WI38 (cell line): ENCODE results near the gene GEMIN4.

Source experiments
- H3K4me3 ChIP-seq: 2 replicates; pipeline ENCODE4 v1.5.1; 2011; ENCODE audit warnings: low read depth, mild to moderate bottlenecking, control low read depth, low read length
- CTCF ChIP-seq: IDR thresholded peaks from 2 replicates; pipeline ENCODE4 v1.5.1; 2012; ENCODE audit warnings: low read depth, mild to moderate bottlenecking, control low read depth, low read length

Gene GEMIN4

DNA sequence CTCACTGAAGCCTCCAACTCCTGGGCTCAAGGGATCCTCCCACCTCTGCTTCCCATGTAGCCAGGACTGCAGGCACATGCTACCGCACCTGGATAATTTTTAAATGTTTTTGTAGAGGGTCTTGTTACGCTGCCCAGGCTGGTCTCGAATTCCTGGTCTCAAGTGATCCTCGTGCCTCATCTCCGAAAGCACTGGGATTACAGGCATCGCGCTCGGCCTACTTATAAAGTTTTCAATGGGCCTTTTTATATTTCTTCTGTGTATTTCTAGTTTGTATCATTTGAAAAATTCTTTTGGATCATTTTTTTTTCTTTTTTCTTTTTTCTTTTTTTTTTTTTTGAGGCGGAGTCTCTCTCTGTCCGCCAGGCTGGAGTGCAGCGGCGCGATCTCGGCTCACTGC lies 27.0 kb downstream of the GEMIN4 start:
- TF ChIP-seq CTCF: no peak
- H3K4me3 ChIP-seq: no peak overlapping the region

GRCh38 chr17:721540-721937 lies 30.5 kb downstream of the GEMIN4 start:
- H3K4me3 ChIP-seq: no peak overlapping the region
- TF ChIP-seq CTCF: no peak

DNA sequence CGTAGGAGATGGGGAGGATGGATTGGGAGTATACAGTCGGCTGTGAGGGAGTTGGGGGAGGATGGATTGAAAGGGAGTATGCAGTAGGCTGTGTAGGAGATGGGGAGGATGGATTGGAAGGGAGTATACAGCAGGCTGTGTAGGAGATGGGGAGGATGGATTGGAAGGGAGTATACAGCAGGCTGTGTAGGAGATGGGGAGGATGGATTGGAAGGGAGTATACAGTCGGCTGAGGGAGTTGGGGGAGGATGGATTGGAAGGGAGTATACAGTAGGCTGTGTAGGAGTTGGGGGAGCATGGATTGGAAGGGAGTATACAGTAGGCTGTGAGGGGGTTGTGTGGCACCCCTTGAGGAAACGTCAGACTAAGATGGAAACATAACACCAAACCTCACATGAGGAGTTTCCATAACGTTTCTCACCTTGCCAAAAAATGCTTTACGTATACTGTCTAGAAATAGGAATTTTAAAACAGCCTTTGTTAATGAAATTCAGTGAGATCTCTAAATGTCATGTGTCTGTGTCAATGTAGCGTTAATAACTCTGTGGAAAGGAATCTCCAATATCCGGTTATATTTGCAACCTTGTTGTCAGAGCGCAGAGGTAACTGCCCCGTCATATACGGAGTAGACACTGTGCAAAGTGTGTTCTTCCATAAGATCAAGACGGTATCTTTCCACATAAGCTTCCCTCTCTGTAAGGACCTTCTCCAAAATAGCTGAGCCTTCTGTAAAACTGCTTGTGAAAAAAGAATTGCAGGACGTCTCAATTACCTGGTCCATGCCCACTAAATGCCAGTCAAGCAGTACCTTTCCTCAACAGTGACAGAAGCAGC lies 31.1 kb downstream of the GEMIN4 start:
- no peak overlapping the region for H3K4me3 ChIP-seq
- TF ChIP-seq CTCF: no peak

DNA sequence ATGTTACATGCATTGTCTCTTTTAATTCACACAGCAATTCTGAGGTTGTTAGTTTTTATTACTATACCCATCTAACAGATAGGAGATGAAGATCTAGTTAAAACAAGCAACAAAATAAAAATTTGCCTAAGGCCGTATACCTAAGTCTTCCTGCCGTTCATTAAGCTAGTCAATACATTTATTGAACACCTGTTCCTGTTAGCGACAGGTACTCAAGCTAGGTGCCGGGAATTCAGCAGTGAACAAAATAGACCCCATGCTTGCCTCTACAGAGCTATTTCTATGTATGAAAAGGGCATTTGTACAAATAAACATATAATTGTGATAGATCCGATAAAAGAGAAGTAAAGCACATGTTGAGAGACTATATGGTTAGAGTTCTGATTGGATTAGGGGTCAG lies 34.0 kb downstream of the GEMIN4 start:
- no peak for TF ChIP-seq CTCF
- H3K4me3 ChIP-seq: no peak overlapping the region

GRCh38 chr17:708132-708531 lies 43.9 kb downstream of the GEMIN4 start:
- no peak for TF ChIP-seq CTCF

GRCh38 chr17:705863-706262 lies 46.2 kb downstream of the GEMIN4 start:
- H3K4me3 ChIP-seq: no peak overlapping the region
- TF ChIP-seq CTCF: no peak

More at GRCh38 chr17:708132-708531, 43.9 kb downstream of the GEMIN4 start:
- H3K4me3 ChIP-seq: no peak overlapping the region

DNA sequence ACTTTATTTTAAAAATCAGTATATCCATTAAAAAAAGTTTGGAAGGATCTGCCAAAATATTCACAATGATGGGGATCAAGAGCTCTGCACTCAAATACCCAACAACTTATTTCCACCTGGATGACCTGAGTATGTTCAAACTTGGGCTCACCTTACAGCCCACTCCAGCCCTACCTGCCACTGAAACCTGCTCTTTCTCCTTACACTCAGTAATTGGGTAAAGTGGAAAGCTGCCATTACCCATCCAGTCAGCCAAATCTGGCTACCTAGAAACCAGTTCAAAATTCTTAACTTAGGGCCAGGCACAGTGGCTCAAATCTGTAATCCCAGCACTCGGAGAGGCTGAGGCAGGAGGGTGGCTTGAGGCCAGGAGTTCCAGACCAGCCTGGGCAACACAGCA lies 47.1 kb downstream of the GEMIN4 start:
- H3K4me3 ChIP-seq: no peak overlapping the region

More for the DNA sequence above, 47.1 kb downstream of the GEMIN4 start:
- TF ChIP-seq CTCF: no peak
